HepG2 (cell line): Measurements from ENCODE around the gene ATG5. TPM values are rescaled to one million over a fixed set of nuclear protein-coding genes. Genes with fewer than 3 reads are reported as not detected.
"Not testable (repeated sequence)": the region's sequence is repeated elsewhere in the genome, so short reads cannot be mapped to it uniquely, and the experiment has no call there.

Source experiments
- ATAC-seq: fragments of 200-7000 bp; cut with Tn5 transposase; 3 replicates; pipeline ENCODE4 v1.9.1; 2020; ENCODE audit warnings: mild to moderate bottlenecking, moderate library complexity
- BruUV-seq: library from RNA; stranded (reverse); fragments of 400-500 nt; replicated peaks from 2 replicates; lab custom pipeline; 2021; lab: Mats Ljungman, UMichigan
- CTCF ChIA-PET: fragments of 300-600 bp; formaldehyde crosslinking; extraction: SDS; loops from one replicate; lab custom pipeline; 2021; ENCODE audit warnings: low total read pairs, inconsistent platforms, low intra/inter-chr PET ratio; lab: Yijun Ruan, JAX
- POLR2A ChIA-PET: fragments of 350-600 bp; sonication (Branson Sonifier 250); formaldehyde crosslinking; loops from one replicate; lab custom pipeline; 2020; ENCODE audit warnings: antibody characterized with exemption, inconsistent platforms; lab: Yijun Ruan, JAX
- DNase-seq: peaks from one replicate; pipeline ENCODE4 v3.0.0-alpha.2; 2015; ENCODE audit warnings: low spot score
- FAIRE-seq: peaks from 3 replicates; lab custom pipeline; 2011; peaks lifted over from hg19 to GRCh38; lab: Jason Lieb, UNC
- H2AFZ ChIP-seq: one replicate; pipeline ENCODE4 v1.6.1; 2011; ENCODE audit warnings: low read length, inconsistent platforms
- H3K27ac ChIP-seq: fragments of 300-600 bp; 3 replicates; pipeline ENCODE4 v1.8.0; 2011; ENCODE audit warnings: mixed run types, mild to moderate bottlenecking, mixed read lengths, low read length, inconsistent platforms; ENCODE audit not compliant: insufficient read depth; ENCODE audit errors: extremely low read length
- H3K27me3 ChIP-seq, 2 experiments: fragments of 200-600 bp in 1 of 2; 2 replicates in 1 of 2; 3 replicates in 1 of 2; pipeline versions ENCODE4 v1.6.0 to v1.8.0; 2011; ENCODE audit warnings: low read length in 2 of 2, mild to moderate bottlenecking in 2 of 2, moderate library complexity in 2 of 2, inconsistent platforms in 1 of 2; ENCODE audit not compliant: insufficient read depth in 2 of 2, control insufficient read depth in 1 of 2
- H3K36me3 ChIP-seq, 2 experiments: fragments of 200-600 bp in 1 of 2; replicated peaks in 1 of 2; 2 replicates in 1 of 2; 3 replicates in 1 of 2; pipeline versions ENCODE4 v1.5.1 to v1.8.0; 2011; ENCODE audit warnings: low read length in 2 of 2, inconsistent platforms in 1 of 2; ENCODE audit not compliant: insufficient read depth in 2 of 2, control insufficient read depth in 1 of 2
- H3K4me1 ChIP-seq: 2 replicates; pipeline ENCODE4 v1.5.1; 2012; ENCODE audit warnings: low read length, inconsistent platforms; ENCODE audit not compliant: insufficient read depth
- H3K4me2 ChIP-seq: 2 replicates; pipeline ENCODE4 v1.6.0; 2011; ENCODE audit warnings: low read depth, low read length, inconsistent platforms
- H3K4me3 ChIP-seq, 3 experiments: fragments of 200-600 bp in 1 of 3; sonication (generic), shearing (Covaris generic) in 1 of 3; replicated peaks in 1 of 3; 2 replicates each; pipeline ENCODE4 v1.5.1; 2011 to 2016; ENCODE audit warnings: low read length in 3 of 3, inconsistent platforms in 2 of 3, low read depth in 2 of 3, mild to moderate bottlenecking in 2 of 3, control low read depth in 1 of 3, mixed read lengths in 1 of 3; ENCODE audit not compliant: insufficient read depth in 1 of 3
- H3K79me2 ChIP-seq: one replicate; pipeline ENCODE4 v1.6.1; 2011; ENCODE audit warnings: low read length, inconsistent platforms; ENCODE audit not compliant: insufficient read depth
- H3K9ac ChIP-seq: 2 replicates; pipeline ENCODE4 v1.6.0; 2011; ENCODE audit warnings: mild to moderate bottlenecking, low read depth, low read length, inconsistent platforms; ENCODE audit not compliant: insufficient read depth
- H3K9me3 ChIP-seq: 2 replicates; pipeline ENCODE4 v1.5.1; 2012; ENCODE audit warnings: mild to moderate bottlenecking, low read length
- H4K20me1 ChIP-seq: 2 replicates; pipeline ENCODE4 v1.6.0; 2011; ENCODE audit warnings: inconsistent platforms, mild to moderate bottlenecking, low read length, moderate library complexity; ENCODE audit not compliant: insufficient read depth
- ARID2 ChIP-seq: sonication (generic); formaldehyde crosslinking; IDR thresholded peaks from 2 replicates; pipeline ENCODE4 v1.8.1; 2022; ENCODE audit warnings: mild to moderate bottlenecking, missing genetic modification reagents, borderline replicate concordance
- ARNT2 ChIP-seq: sonication (generic); formaldehyde crosslinking; IDR thresholded peaks from 2 replicates; pipeline ENCODE4 v1.8.0; 2022; ENCODE audit warnings: mild to moderate bottlenecking, low read depth, missing genetic modification reagents, moderate library complexity
- CC2D1A ChIP-seq: sonication (generic); formaldehyde crosslinking; IDR thresholded peaks from 2 replicates; pipeline ENCODE4 v1.8.1; 2023; ENCODE audit warnings: mild to moderate bottlenecking, missing genetic modification reagents
- HES4 ChIP-seq: sonication (generic); formaldehyde crosslinking; IDR thresholded peaks from 2 replicates; pipeline ENCODE4 v1.9.0; 2021; ENCODE audit warnings: mild to moderate bottlenecking, missing genetic modification reagents, borderline replicate concordance
- RFX5 ChIP-seq: IDR thresholded peaks from 2 replicates; pipeline ENCODE4 v1.6.1; 2011; ENCODE audit warnings: low read depth, low read length, improper control_type of control experiment
- RXRB ChIP-seq: IDR thresholded peaks from 2 replicates; pipeline ENCODE4 v1.6.1; 2016; ENCODE audit warnings: borderline replicate concordance, missing genetic modification reagents, missing compliant biosample characterization
- ZBTB37 ChIP-seq: sonication (generic); formaldehyde crosslinking; IDR thresholded peaks from 2 replicates; pipeline ENCODE4 v1.4.0; 2020; ENCODE audit warnings: mild to moderate bottlenecking, missing genetic modification reagents
- ZFP36L1 ChIP-seq: sonication (generic); formaldehyde crosslinking; IDR thresholded peaks from 2 replicates; pipeline ENCODE4 v1.8.0; 2022; ENCODE audit warnings: mild to moderate bottlenecking, missing genetic modification reagents, moderate library complexity
- ZNF746 ChIP-seq: sonication (generic); formaldehyde crosslinking; IDR thresholded peaks from 2 replicates; pipeline ENCODE4 v1.8.0; 2022; ENCODE audit warnings: mild to moderate bottlenecking, missing genetic modification reagents
- WGBS: methylation state at CpG from one replicate; pipeline ENCODE4 v1.1.6; 2017; ENCODE audit warnings: low lambda C conversion rate; 5-methylcytosine and 5-hydroxymethylcytosine counted together
- in situ Hi-C: cut with HindIII; loops from 2 replicates; pipeline ENCODE4 v1.10.0; 2017; ENCODE audit warnings: low pct_unique_long_range_greater_than_20kb; ENCODE audit not compliant: extremely low pct_ligation_motif_present
- intact Hi-C: fragments of 100-400 bp; cut with micrococcal nuclease; formaldehyde crosslinking; loops from one replicate; pipeline ENCODE4 v1.10.0; 2022; ENCODE audit not compliant: unreplicated experiment
- polyA plus RNA-seq, 8 experiments: library from polyadenylated mRNA; depleted of rRNA in 3 of 8; stranded (reverse) in 7 of 8; unstranded in 1 of 8; fragments of >200 nt; fragmentation: Illumina TruSeq in 4 of 8; extraction: Trizol in 4 of 8; gene quantifications; 2 replicates each; pipeline versions ENCODE4 v1.2.1 to v1.2.3, GENCODE V29; 2011 to 2016; ENCODE audit warnings: low read depth in 4 of 8, missing spikeins in 1 of 8, mixed read lengths in 1 of 8; ENCODE audit not compliant: insufficient read depth in 1 of 8
- total RNA-seq, 5 experiments: library from RNA; depleted of rRNA; stranded (reverse); fragments of >200 nt; fragmentation: Illumina TruSeq; extraction: Trizol; gene quantifications; 2 replicates each; pipeline ENCODE4 v1.2.3, GENCODE V29; 2016; ENCODE audit warnings: low read depth in 1 of 5

Gene ATG5
- total and polyA plus RNA-seq, 2 of the 13 experiments (the other 11 are each of a cell fraction or from before 2014, with no cell fraction given), result 21.3 to 48.0 TPM

DNA sequence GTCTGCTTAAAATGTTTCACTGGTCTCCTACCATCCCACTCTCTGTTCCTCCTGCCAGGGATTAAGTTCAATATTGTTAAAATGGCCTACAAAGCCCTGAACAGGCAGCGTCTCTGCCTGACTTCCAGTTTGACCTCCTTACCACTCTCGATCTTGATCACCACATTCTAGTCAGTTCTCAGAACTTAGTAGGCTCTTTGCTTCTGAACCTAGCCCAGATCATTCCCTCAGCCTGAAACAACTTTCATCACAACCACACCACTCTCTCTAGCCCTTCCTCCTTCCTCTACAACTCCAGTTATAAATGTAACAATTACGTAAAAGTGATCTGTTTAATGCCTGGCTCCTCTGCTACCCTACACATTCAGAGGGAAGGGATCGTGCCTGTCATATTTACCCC, 53.3 kb downstream of the ATG5 start (continued):
- TF ChIP-seq CC2D1A (CRISPR knock-in tag) (no peak), HES4 (CRISPR knock-in tag) (no peak), RFX5 (no peak), ZNF746 (CRISPR knock-in tag) (no peak)

DNA sequence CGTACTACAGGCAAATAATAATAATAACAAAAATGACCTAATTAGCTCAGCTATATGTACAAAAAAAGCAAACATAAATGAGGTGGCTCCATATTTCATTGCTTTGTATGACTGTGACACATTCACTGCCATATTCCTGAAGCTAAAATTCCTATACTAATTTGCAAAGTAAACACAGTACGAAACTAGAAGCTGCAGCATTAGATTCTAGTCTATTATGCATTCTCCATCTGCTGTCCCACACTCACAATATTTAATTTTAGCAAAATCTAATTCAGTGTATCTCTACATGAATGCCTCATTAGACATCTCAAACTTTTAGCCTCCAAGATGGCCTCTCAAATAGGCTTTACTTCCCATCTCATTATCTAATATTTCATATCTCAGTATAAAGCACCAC, 55.1 kb downstream of the ATG5 start:
- H4K20me1 ChIP-seq, result no peaks in the 10 kb centered on the region
- in situ Hi-C loops (no loop called here), intact Hi-C loops (no loop called here)
- no peak overlapping the region for H3K4me2 ChIP-seq
- TF ChIP-seq ZFP36L1 (CRISPR knock-in tag) (no peak), ARID2 (CRISPR knock-in tag) (no peak), RXRB (CRISPR knock-in tag) (no peak), ARNT2 (CRISPR knock-in tag) (no peak), ZBTB37 (CRISPR knock-in tag) (no peak)
- ATAC-seq (no peak), FAIRE-seq (no peak), DNase-seq (no peak)
- no peak overlapping the region for H2AFZ ChIP-seq
- 100% methylated on average over 2 of the region's 2 CpGs for WGBS
- H3K9me3 ChIP-seq, result no peaks in the 10 kb centered on the region
- POLR2A ChIA-PET, result no interaction called here
- peaks cover 10% of the 10 kb centered on the region for H3K79me2 ChIP-seq
- H3K9ac ChIP-seq, result no peak overlapping the region
- no peaks in the 10 kb centered on the region for H3K4me1 ChIP-seq
- no peak overlapping the region for H3K4me3 ChIP-seq
- BruUV-seq, result no TSS peak
- H3K27ac ChIP-seq, result no peak overlapping the region
- 0 out of 5 replicates have a peak, but pooled peaks cover 0 to 3% of the 10 kb centered on the region in 2 experiments for H3K36me3 ChIP-seq
- CTCF ChIA-PET, result no interaction called here
- no peaks in the 10 kb centered on the region for H3K27me3 ChIP-seq

GRCh38 chr6:106269268-106269919, 56.2 kb downstream of the ATG5 start:
- H4K20me1 ChIP-seq, CTCF ChIA-PET, BruUV-seq, ATAC-seq, DNase-seq, H3K9ac ChIP-seq, H3K4me1 ChIP-seq, intact Hi-C loops, H2AFZ ChIP-seq, POLR2A ChIA-PET, in situ Hi-C loops, H3K4me3 ChIP-seq, H3K27me3 ChIP-seq, H3K9me3 ChIP-seq, FAIRE-seq, H3K36me3 ChIP-seq, H3K27ac ChIP-seq, H3K4me2 ChIP-seq: not testable (repeated sequence)
- 100% methylated on average over 13 of the region's 43 CpGs for WGBS
- peaks cover 10% of the 10 kb centered on the region for H3K79me2 ChIP-seq

DNA sequence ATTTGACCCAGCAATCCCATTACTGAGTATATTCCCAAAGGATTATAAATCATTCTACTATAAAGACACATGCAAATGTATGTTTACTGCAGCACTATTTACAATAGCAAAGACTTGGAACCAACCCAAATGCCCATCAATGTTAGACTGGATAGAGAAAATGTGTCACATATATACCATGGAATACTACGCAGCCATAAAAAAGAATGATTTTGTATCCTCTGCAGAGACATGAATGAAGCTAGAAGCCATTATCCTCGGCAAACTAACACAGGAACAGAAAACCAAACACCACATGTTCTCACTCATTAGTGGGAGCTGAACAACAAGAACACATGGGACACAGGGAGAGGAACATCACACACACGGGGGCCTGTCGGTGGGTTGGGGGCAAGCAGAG, 57.1 kb downstream of the ATG5 start:
- FAIRE-seq, H3K9me3 ChIP-seq, BruUV-seq, ATAC-seq, H3K4me2 ChIP-seq, in situ Hi-C loops, POLR2A ChIA-PET, H3K36me3 ChIP-seq, H3K9ac ChIP-seq, intact Hi-C loops, H3K4me3 ChIP-seq, H3K27me3 ChIP-seq, H2AFZ ChIP-seq, H3K27ac ChIP-seq, DNase-seq, H4K20me1 ChIP-seq, H3K4me1 ChIP-seq, CTCF ChIA-PET: not testable (repeated sequence)
- WGBS, result 96% methylated on average over 4 of the region's 4 CpGs
- H3K79me2 ChIP-seq, result peaks cover 10% of the 10 kb centered on the region
